AG04449 (cell line): Measurements from ENCODE around the gene FOCAD.
A peak's percentile ranks its signal among the peaks of the same experiment; 100 is the strongest.
"Not testable (repeated sequence)": the region's sequence is repeated elsewhere in the genome, so short reads cannot be mapped to it uniquely, and the experiment has no call there.

Experiments
- CTCF ChIA-PET: fragments of 350-600 bp; formaldehyde crosslinking; extraction: SDS; loops from one replicate; lab custom pipeline; 2021; ENCODE audit warnings: antibody characterized with exemption; lab: Yijun Ruan, JAX
- POLR2A ChIA-PET: fragments of 400-600, 350-600 bp; formaldehyde crosslinking; extraction: SDS; loops from one replicate; lab custom pipeline; 2020; ENCODE audit warnings: antibody characterized with exemption, inconsistent platforms; lab: Yijun Ruan, JAX
- DNase-seq: peaks from one replicate; pipeline ENCODE4 v3.0.0-alpha.2; 2010; ENCODE audit warnings: low read depth, low spot score
- H3K4me3 ChIP-seq: 2 replicates; pipeline ENCODE4 v1.5.1; 2011; ENCODE audit warnings: low read depth, mild to moderate bottlenecking, control low read depth, low read length
- TF ChIP-seq, protein P1 (sequence below): IDR thresholded peaks from one replicate; pipeline ENCODE4 v1.5.1; 2011; ENCODE audit warnings: mild to moderate bottlenecking, moderate library complexity, low read length, control low read depth, inconsistent platforms; ENCODE audit not compliant: insufficient read depth; ENCODE audit errors: missing control alignments

FOCAD gene

GRCh38 chr9:20671635-20672034 lies 12.4 kb upstream of the FOCAD start:
- no peak for DNase-seq
- ChIA-PET POLR2A (interaction anchor here (1.0 kb wide), 1 partner anchor 12 kb away, joined by 3 read pairs; the partner anchor contains the start of gene FOCAD), CTCF (interaction anchor here (0.8 kb wide), 1 partner anchor 47 kb away, joined by 4 read pairs; no protein-coding TSS in a partner anchor)
- H3K4me3 ChIP-seq = no peak overlapping the region
- TF ChIP-seq, protein P1, sequence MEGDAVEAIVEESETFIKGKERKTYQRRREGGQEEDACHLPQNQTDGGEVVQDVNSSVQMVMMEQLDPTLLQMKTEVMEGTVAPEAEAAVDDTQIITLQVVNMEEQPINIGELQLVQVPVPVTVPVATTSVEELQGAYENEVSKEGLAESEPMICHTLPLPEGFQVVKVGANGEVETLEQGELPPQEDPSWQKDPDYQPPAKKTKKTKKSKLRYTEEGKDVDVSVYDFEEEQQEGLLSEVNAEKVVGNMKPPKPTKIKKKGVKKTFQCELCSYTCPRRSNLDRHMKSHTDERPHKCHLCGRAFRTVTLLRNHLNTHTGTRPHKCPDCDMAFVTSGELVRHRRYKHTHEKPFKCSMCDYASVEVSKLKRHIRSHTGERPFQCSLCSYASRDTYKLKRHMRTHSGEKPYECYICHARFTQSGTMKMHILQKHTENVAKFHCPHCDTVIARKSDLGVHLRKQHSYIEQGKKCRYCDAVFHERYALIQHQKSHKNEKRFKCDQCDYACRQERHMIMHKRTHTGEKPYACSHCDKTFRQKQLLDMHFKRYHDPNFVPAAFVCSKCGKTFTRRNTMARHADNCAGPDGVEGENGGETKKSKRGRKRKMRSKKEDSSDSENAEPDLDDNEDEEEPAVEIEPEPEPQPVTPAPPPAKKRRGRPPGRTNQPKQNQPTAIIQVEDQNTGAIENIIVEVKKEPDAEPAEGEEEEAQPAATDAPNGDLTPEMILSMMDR = no peak

DNA sequence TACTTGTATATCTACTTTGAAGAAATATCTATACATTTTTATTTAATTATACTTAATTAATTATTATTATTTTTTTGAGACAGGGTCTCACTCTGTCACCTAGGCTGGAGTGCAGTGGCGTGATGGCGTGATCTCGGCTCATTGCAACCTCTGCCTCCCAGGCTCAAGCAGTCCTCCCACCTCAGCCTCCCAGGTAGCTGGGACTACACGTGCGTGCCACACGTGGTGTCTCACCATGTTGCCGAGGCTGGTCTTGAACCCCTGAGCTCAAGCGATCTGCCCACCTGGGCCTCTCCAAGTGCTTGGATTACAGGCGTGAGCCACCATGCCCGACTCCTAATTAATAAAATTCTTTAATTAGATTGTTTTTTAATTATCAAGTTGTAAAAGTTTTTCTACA lies 10.5 kb upstream of the FOCAD start:
- POLR2A ChIA-PET, H3K4me3 ChIP-seq, DNase-seq: not testable (repeated sequence)
- CTCF ChIA-PET = interaction anchor here (3.1 kb wide), 1 partner anchor 11 kb away, joined by 11 read pairs; the partner anchor contains the start of gene FOCAD

DNA sequence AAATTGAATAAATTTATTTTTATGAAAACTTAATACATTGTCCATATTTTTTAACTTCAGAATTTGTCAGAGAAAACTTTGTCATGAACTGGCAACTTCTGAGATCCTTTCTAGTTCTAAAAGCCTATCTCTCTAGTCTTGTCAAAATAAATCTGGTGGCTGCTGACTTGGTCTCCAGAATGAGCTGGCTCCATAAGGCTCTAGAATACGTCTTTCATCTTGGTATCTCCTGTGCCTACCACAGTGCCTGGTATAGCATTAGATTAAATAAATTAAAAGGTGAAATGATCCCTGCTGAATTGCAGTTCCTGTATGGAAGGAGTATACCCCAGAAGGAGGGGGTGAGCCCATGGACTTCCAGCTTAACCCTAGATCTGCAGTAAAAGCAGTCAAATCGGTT lies 2.6 kb upstream of the FOCAD start:
- CTCF ChIA-PET = interaction anchor here (1.5 to 1.6 kb wide), 2 partner anchors 9 to 56 kb away, joined by 5 to 6 read pairs; no protein-coding TSS in a partner anchor

DNA sequence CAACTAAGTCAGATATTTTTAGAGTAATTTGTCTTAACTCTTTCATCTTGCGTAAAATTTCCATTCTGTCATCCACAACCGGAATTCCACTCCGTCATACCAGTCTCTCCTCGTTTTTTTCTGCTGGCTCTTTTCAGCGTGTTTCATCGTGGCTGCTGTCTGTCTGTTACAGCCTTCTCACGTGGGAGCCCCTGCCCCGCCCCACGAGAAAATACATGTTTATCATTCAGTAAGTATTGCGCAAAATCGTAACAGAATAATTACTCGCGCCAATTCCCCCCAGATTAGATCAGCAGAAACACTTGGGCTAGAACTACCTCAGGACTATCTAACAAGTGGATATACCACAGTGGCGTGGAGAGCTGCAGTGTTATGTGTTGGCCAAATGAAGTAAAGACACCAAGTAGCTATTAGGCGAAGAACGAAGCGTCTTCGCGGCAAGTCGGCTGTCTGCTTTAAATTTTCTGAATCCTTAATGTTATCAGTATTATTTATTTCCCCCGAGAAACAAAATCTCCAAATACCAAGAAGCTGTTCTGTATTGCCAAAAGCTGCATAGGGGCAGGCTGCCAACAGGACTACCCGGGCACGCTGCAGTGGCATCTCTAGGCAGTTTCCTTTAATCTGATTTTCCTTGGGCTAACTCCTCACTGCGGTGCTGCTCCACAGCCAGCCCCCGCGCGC lies 566 bp upstream of the FOCAD start:
- CTCF ChIA-PET = interaction anchor here (1.1 to 2.2 kb wide), 7 partner anchors 9 to 758 kb away, joined by 3 to 11 read pairs (median 6); partner anchors contain the start of gene MLLT3
- DNase-seq = no peak

More for the DNA sequence above, 2.6 kb upstream of the FOCAD start:
- H3K4me3 ChIP-seq = no peak overlapping the region
- no peak for DNase-seq
- TF ChIP-seq, protein P1 = no peak
- POLR2A ChIA-PET = no interaction called here

GRCh38 chr9:20684875-20685696 lies 1.0 kb downstream of the FOCAD start:
- ChIA-PET POLR2A (interaction anchor here (0.9 to 1.9 kb wide), 4 partner anchors 19 to 65 kb away, joined by 3 to 11 read pairs (median 4); partner anchors contain the start of gene MLLT3), CTCF (interaction anchor here (0.8 to 2.2 kb wide), 9 partner anchors 11 to 760 kb away, joined by 3 to 11 read pairs (median 5); partner anchors contain the start of gene MLLT3)
- TF ChIP-seq, protein P1 = no peak
- peak overlapping the region; percentile 80 for H3K4me3 ChIP-seq
- peak; percentile 36 for DNase-seq

More for the DNA sequence above, 566 bp upstream of the FOCAD start:
- TF ChIP-seq, protein P1 = no peak
- POLR2A ChIA-PET = interaction anchor here (0.5 to 1.9 kb wide), 9 partner anchors 12 to 246 kb away, joined by 3 to 11 read pairs (median 3); partner anchors contain the start of gene MLLT3
- H3K4me3 ChIP-seq = peak overlapping the region; percentile 80

DNA sequence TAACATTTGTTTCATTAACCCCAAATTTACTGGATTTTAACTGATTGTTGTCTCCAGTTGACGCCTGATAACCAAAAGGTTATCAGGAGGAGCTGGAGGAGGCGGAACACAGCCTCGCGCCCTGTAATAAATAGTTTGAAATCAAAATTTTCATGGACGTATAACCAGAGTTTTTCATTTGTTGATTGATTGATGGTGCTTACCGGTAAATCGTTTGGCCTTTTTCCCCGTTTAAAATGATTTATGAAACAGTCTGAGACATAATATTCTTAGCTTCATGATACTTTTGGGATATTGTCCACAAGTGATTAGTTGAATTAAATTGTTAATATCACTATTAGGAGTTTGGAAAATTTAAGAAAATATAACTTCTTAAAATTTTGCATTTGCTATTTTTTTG lies 1.7 kb downstream of the FOCAD start:
- H3K4me3 ChIP-seq = no peak overlapping the region
- TF ChIP-seq, protein P1 = no peak
- ChIA-PET CTCF (interaction anchor here (0.8 to 2.2 kb wide), 4 partner anchors 12 to 265 kb away, joined by 3 to 11 read pairs (median 4); no protein-coding TSS in a partner anchor), POLR2A (interaction anchor here (1.2 kb wide), 1 partner anchor 25 kb away, joined by 3 read pairs; no protein-coding TSS in a partner anchor)
- no peak for DNase-seq
